KMS-11 (cell line): Measurements from ENCODE around the gene PM20D2.

ENCODE experiments used
- H2AFZ ChIP-seq: fragments of 200-600 bp; sonication (generic); 2 replicates; pipeline ENCODE4 v1.6.1; 2016; ENCODE audit warnings: antibody characterized with exemption, mixed run types, low read depth
- H3K27ac ChIP-seq: fragments of 200-600 bp; sonication (generic); 2 replicates; pipeline ENCODE4 v1.6.1; 2016; ENCODE audit warnings: mild to moderate bottlenecking, mixed run types
- H3K27me3 ChIP-seq: fragments of 200-600 bp; sonication (generic); 2 replicates; pipeline ENCODE4 v1.6.1; 2017; ENCODE audit warnings: mild to moderate bottlenecking, low read depth, mixed run types, moderate library complexity; ENCODE audit not compliant: insufficient read depth
- H3K36me3 ChIP-seq: fragments of 200-600 bp; sonication (generic); 2 replicates; pipeline ENCODE4 v1.6.1; 2017; ENCODE audit warnings: mild to moderate bottlenecking, mixed run types; ENCODE audit not compliant: insufficient read depth
- H3K4me1 ChIP-seq: fragments of 200-600 bp; sonication (generic); 2 replicates; pipeline ENCODE4 v1.6.1; 2016; ENCODE audit warnings: mild to moderate bottlenecking, low read depth, mixed run types; ENCODE audit not compliant: poor library complexity, severe bottlenecking
- H3K4me2 ChIP-seq: fragments of 200-600 bp; sonication (generic); 2 replicates; pipeline ENCODE4 v1.7.0; 2016; ENCODE audit warnings: mild to moderate bottlenecking, mixed run types
- H3K4me3 ChIP-seq: fragments of 200-600 bp; sonication (generic); IDR thresholded peaks from 2 replicates; pipeline ENCODE4 v1.6.1; 2017; ENCODE audit warnings: low read depth, low read length, mixed read lengths; ENCODE audit not compliant: insufficient read depth
- H3K79me2 ChIP-seq: fragments of 200-600 bp; sonication (generic); 2 replicates; pipeline ENCODE4 v1.6.1; 2016; ENCODE audit warnings: low read depth, mixed run types; ENCODE audit not compliant: insufficient read depth
- H3K9ac ChIP-seq: fragments of 200-600 bp; sonication (generic); 2 replicates; pipeline ENCODE4 v1.6.1; 2016; ENCODE audit warnings: mild to moderate bottlenecking, mixed run types
- H4K20me1 ChIP-seq: fragments of 200-600 bp; sonication (generic); 2 replicates; pipeline ENCODE4 v1.6.1; 2016; ENCODE audit warnings: mild to moderate bottlenecking, mixed run types; ENCODE audit not compliant: insufficient read depth
- TF ChIP-seq, protein P1 (sequence below): fragments of 200-600 bp; sonication (generic); conservative IDR thresholded peaks from 2 replicates; pipeline ENCODE4 v1.6.1; 2017; ENCODE audit warnings: low read depth, mild to moderate bottlenecking, antibody characterized with exemption, low read length, moderate library complexity, mixed read lengths

Gene PM20D2

DNA sequence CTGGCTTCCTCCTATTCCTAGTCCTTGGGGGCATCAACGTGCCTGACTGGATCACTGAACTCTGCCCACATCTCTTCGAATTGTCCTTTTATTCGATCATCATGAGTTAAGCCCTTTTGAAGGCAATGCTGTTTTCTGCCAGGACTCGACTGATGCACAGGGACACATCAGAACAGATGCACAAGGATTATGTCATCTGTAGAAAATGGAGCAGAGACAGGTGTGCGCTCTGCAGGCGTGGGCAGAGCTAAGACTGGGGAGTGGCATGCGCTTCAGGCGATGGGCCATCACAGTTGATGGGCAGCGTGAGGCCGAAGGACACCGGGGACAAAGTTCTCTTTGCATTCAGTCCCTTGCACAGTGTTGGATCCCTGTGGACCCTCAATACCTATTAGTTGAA is 58.2 kb downstream of the PM20D2 start:
- H3K79me2 ChIP-seq, result no peaks in the 10 kb centered on the region
- H3K4me2 ChIP-seq, result no peak overlapping the region
- no peak overlapping the region for H2AFZ ChIP-seq
- H3K27ac ChIP-seq, result no peak overlapping the region
- no peak overlapping the region for H3K4me3 ChIP-seq
- peaks cover 5% of the 10 kb centered on the region for H3K4me1 ChIP-seq
- H3K27me3 ChIP-seq, result no peaks in the 10 kb centered on the region
- no peaks in the 10 kb centered on the region for H4K20me1 ChIP-seq
- no peak overlapping the region for H3K9ac ChIP-seq
- no peaks in the 10 kb centered on the region for H3K36me3 ChIP-seq
- TF ChIP-seq, protein P1, sequence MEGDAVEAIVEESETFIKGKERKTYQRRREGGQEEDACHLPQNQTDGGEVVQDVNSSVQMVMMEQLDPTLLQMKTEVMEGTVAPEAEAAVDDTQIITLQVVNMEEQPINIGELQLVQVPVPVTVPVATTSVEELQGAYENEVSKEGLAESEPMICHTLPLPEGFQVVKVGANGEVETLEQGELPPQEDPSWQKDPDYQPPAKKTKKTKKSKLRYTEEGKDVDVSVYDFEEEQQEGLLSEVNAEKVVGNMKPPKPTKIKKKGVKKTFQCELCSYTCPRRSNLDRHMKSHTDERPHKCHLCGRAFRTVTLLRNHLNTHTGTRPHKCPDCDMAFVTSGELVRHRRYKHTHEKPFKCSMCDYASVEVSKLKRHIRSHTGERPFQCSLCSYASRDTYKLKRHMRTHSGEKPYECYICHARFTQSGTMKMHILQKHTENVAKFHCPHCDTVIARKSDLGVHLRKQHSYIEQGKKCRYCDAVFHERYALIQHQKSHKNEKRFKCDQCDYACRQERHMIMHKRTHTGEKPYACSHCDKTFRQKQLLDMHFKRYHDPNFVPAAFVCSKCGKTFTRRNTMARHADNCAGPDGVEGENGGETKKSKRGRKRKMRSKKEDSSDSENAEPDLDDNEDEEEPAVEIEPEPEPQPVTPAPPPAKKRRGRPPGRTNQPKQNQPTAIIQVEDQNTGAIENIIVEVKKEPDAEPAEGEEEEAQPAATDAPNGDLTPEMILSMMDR, result no peak

DNA sequence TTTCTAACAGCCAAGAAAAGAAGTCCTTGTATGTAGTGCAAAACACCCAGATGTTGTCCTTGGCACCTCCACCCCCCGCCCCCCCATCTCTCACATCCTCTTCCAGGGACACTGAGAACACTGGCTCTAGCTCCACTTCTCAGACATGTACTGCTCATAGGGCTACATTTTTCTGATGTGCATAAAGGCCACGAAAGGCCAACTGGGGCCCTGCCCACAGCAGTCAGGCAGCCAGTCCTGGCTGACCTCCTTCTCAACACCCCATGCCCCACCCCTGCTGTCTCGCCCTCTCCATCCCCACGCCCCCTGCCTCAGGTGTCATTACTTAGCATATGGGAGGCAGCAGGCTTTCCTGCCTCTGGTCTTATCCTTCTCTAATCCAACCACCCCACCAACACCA is 60.0 kb downstream of the PM20D2 start:
- no peak overlapping the region for H3K27ac ChIP-seq

DNA sequence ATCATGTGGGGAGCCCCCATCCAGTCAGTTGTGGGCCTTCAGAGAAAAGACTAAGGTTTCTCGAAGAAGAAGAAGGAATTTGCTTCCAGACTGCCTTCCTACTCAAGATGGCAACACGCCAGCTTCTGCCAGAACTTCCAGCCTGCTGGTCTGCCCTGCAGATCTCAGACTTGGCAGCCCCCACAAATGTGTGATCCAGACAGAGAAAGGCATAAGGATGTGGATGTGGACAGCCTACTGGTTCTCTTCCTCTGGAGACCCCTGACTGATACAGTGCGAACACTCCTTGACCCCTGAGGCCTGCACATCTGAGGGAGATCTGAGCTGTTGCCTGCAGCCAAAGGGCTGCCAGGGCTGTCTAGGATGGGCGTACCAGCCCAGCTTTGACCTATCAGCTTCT is 62.7 kb downstream of the PM20D2 start:
- no peak overlapping the region for H3K9ac ChIP-seq
- H2AFZ ChIP-seq, result no peak overlapping the region
- no peaks in the 10 kb centered on the region for H3K36me3 ChIP-seq
- no peak overlapping the region for H3K4me2 ChIP-seq
- peaks cover 12% of the 10 kb centered on the region for H3K4me1 ChIP-seq
- H3K79me2 ChIP-seq, result no peaks in the 10 kb centered on the region
- no peaks in the 10 kb centered on the region for H3K27me3 ChIP-seq
- H3K4me3 ChIP-seq, result no peak overlapping the region
- no peaks in the 10 kb centered on the region for H4K20me1 ChIP-seq
- no peak overlapping the region for H3K27ac ChIP-seq
- TF ChIP-seq, protein P1, result no peak

More for the DNA sequence above, 60.0 kb downstream of the PM20D2 start:
- H3K9ac ChIP-seq, result no peak overlapping the region
- H3K4me3 ChIP-seq, result no peak overlapping the region
- no peak overlapping the region for H2AFZ ChIP-seq
- no peaks in the 10 kb centered on the region for H3K36me3 ChIP-seq
- no peaks in the 10 kb centered on the region for H4K20me1 ChIP-seq
- no peak overlapping the region for H3K4me2 ChIP-seq
- TF ChIP-seq, protein P1, result no peak
- no peaks in the 10 kb centered on the region for H3K27me3 ChIP-seq
- no peaks in the 10 kb centered on the region for H3K79me2 ChIP-seq
- H3K4me1 ChIP-seq, result peaks cover 5% of the 10 kb centered on the region

DNA sequence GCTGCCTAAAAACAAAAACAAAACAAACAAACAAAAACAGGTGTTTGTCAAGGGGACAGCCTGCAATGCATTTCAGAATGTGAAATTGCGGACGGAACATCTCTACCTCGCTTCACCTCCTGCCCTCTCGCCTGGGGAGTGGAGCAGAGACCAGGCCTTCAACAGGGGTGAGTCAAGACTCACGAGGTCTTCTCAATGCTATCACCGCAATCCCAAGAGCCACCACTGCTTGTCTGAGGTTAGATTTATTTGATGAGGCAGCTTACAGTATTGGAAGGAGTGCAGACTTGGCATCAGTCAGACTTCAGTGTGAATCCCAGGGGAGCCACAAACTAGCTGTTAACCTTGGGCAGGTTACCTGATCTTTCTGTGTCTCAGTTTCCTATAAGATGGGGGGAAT is 63.6 kb downstream of the PM20D2 start:
- H3K4me3 ChIP-seq, result no peak overlapping the region
- H3K27ac ChIP-seq, result no peak overlapping the region
- peaks cover 21% of the 10 kb centered on the region for H3K4me1 ChIP-seq
- H3K36me3 ChIP-seq, result no peaks in the 10 kb centered on the region
- H3K9ac ChIP-seq, result no peak overlapping the region
- TF ChIP-seq, protein P1, result no peak
- H2AFZ ChIP-seq, result no peak overlapping the region
- no peaks in the 10 kb centered on the region for H3K27me3 ChIP-seq
- H4K20me1 ChIP-seq, result no peaks in the 10 kb centered on the region
- no peaks in the 10 kb centered on the region for H3K79me2 ChIP-seq
- no peak overlapping the region for H3K4me2 ChIP-seq

DNA sequence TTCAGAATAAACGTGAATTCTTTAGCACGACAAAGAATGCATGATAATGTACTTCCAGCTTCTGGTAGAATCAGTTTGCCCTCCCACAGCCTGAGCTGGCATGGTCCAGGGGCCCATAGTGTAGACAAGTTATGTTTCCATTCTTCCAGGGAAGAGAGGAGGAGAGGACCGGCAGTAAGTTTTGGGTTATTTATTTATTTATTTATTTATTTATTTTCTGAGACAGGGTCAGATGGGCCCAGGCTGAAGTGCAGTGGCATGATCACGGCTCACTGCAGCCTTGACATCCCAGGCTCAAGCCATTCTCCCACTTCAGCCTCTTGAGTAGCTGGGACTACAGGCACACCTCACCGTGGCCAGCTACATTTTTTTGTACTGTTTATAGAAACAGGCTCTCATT is 66.6 kb downstream of the PM20D2 start:
- TF ChIP-seq, protein P1, result no peak
- H3K36me3 ChIP-seq, result no peaks in the 10 kb centered on the region
- H4K20me1 ChIP-seq, result no peaks in the 10 kb centered on the region
- H3K4me2 ChIP-seq, result no peak overlapping the region
- H3K27me3 ChIP-seq, result no peaks in the 10 kb centered on the region
- no peak overlapping the region for H3K27ac ChIP-seq
- H3K79me2 ChIP-seq, result no peaks in the 10 kb centered on the region
- H3K4me3 ChIP-seq, result no peak overlapping the region
- H3K4me1 ChIP-seq, result peaks cover 46% of the 10 kb centered on the region
- H3K9ac ChIP-seq, result no peak overlapping the region
- no peak overlapping the region for H2AFZ ChIP-seq
